Measurements from ENCODE around the gene DPYSL3. TPM values are rescaled to one million over a fixed set of nuclear protein-coding genes. Genes with fewer than 3 reads are reported as not detected.

The DPYSL3 gene
- total RNA-seq, 1 donor from 2014 or later: 84.1 TPM

DNA sequence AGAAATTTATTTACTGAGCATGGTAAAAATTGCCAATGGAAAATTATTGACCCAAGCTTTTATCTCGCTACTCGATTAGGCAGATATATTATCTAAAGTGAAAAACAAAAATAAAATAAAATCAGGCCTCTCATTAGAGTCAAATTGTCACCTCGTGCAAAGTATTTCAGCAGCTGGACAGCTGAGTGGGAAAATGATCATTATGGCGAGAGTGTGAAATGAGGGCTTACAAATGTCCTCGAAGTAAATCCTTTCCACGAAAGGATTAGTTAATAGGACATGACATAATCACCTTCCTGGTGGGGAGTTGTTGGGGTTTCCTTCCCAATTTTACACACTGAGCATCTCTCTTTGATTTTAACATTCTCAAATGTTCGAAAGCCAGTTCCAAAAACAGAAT is 5.4 kb upstream of the DPYSL3 start:
- Mint-ChIP-seq H3K4me3 (ENCODE audit: unreplicated experiment) (no peak overlapping the region), H3K27ac (ENCODE audit: unreplicated experiment) (no peak overlapping the region), H3K27me3 (ENCODE audit: unreplicated experiment) (peaks cover 16% of the 10 kb centered on the region), H3K36me3 (ENCODE audit: unreplicated experiment) (no peaks in the 10 kb centered on the region), H3K9me3 (ENCODE audit: unreplicated experiment) (no peaks in the 10 kb centered on the region), H3K4me1 (ENCODE audit: unreplicated experiment) (peaks cover 2% of the 10 kb centered on the region)
- no peak for DNase-seq (ENCODE audit: extremely low spot score, unreplicated experiment)
- TF ChIP-seq CTCF (IDR thresholded peaks at IDR 0.05): no peak

DNA sequence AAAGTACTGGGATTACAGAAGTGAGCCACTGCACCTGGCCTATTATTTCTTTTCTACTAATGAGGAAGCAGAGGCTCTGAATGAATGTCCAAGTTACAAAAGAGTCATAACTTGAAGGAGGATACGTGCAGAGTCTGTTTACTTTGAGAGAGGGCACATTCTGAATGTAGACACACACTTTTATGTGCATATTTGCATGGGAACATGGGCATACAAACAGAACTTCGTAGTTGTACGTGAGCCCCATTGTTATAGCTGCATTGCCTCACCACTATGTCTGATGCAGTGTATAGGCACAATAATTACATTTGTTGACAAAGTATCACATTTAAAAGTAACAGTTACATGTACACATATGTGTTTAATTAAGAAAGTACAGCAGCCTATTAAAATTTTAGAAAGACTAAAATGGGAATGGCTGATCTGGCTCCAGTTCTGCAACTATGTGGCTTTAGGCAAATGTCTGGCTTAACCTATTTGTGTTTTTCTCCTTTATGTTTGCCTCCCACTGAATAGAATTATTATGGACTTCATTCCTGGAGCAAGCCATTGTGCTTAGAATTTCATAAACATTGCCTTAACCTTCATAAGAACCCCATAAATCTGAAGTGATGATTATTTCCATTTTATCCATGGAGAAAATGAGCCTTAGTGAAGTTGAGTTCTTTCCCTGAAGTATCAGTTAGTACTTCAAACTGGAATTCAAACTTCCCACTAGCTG is 3.0 kb upstream of the DPYSL3 start:
- no peak for DNase-seq (ENCODE audit: extremely low spot score, unreplicated experiment)
- Mint-ChIP-seq H3K27ac (ENCODE audit: unreplicated experiment) (no peak overlapping the region), H3K27me3 (ENCODE audit: unreplicated experiment) (peaks cover 12% of the 10 kb centered on the region), H3K36me3 (ENCODE audit: unreplicated experiment) (no peaks in the 10 kb centered on the region), H3K4me1 (ENCODE audit: unreplicated experiment) (peaks cover 18% of the 10 kb centered on the region), H3K4me3 (ENCODE audit: unreplicated experiment) (no peak overlapping the region), H3K9me3 (ENCODE audit: unreplicated experiment) (no peaks in the 10 kb centered on the region)
- no peak for TF ChIP-seq CTCF (IDR thresholded peaks at IDR 0.05)

- H3K4me3 Mint-ChIP-seq (ENCODE audit: unreplicated experiment): no peak overlapping the region
- H3K36me3 Mint-ChIP-seq (ENCODE audit: unreplicated experiment): no peaks in the 10 kb centered on the region
- H3K27ac Mint-ChIP-seq (ENCODE audit: unreplicated experiment): no peak overlapping the region
- H3K27me3 Mint-ChIP-seq (ENCODE audit: unreplicated experiment): peaks cover 6% of the 10 kb centered on the region
- H3K9me3 Mint-ChIP-seq (ENCODE audit: unreplicated experiment): no peaks in the 10 kb centered on the region
- peaks cover 27% of the 10 kb centered on the region for H3K4me1 Mint-ChIP-seq (ENCODE audit: unreplicated experiment)
- TF ChIP-seq CTCF (IDR thresholded peaks at IDR 0.05): no peak
- DNase-seq (ENCODE audit: extremely low spot score, unreplicated experiment): no peak
These were observed 1.0 kb upstream of the DPYSL3 start for GRCh38 chr5:147510885-147511284.

GRCh38 chr5:147509041-147509709 is 693 bp downstream of the DPYSL3 start:
- peaks cover 33% of the 10 kb centered on the region for H3K4me1 Mint-ChIP-seq (ENCODE audit: unreplicated experiment)
- peak overlapping the region; percentile 92 for H3K27ac Mint-ChIP-seq (ENCODE audit: unreplicated experiment)
- DNase-seq (ENCODE audit: extremely low spot score, unreplicated experiment): peak; percentile 85
- no peaks in the 10 kb centered on the region for H3K36me3 Mint-ChIP-seq (ENCODE audit: unreplicated experiment)
- TF ChIP-seq CTCF (IDR thresholded peaks at IDR 0.05): no peak
- no peaks in the 10 kb centered on the region for H3K9me3 Mint-ChIP-seq (ENCODE audit: unreplicated experiment)
- H3K27me3 Mint-ChIP-seq (ENCODE audit: unreplicated experiment): no peaks in the 10 kb centered on the region
- peak overlapping the region; percentile 90 for H3K4me3 Mint-ChIP-seq (ENCODE audit: unreplicated experiment)

- Mint-ChIP-seq H3K27me3 (ENCODE audit: unreplicated experiment) (no peaks in the 10 kb centered on the region), H3K9me3 (ENCODE audit: unreplicated experiment) (no peaks in the 10 kb centered on the region), H3K27ac (ENCODE audit: unreplicated experiment) (peak overlapping the region; percentile 92), H3K36me3 (ENCODE audit: unreplicated experiment) (no peaks in the 10 kb centered on the region), H3K4me3 (ENCODE audit: unreplicated experiment) (peak overlapping the region; percentile 90), H3K4me1 (ENCODE audit: unreplicated experiment) (peaks cover 38% of the 10 kb centered on the region)
- no peak for DNase-seq (ENCODE audit: extremely low spot score, unreplicated experiment)
- TF ChIP-seq CTCF (IDR thresholded peaks at IDR 0.05): no peak
These were observed 1.2 kb downstream of the DPYSL3 start for GRCh38 chr5:147508711-147509040.

All from osteocyte (in vitro differentiated cells).